Measurements from ENCODE around the gene TMEM198. TPM values are rescaled to one million over a fixed set of nuclear protein-coding genes. Genes with fewer than 3 reads are reported as not detected.

Gene TMEM198
- 0.88 and 1.2 TPM in 2 replicates for total RNA-seq

GRCh38 chr2:219543596-219544358 lies at the start of gene TMEM198, which contains the start of gene CHPF:
TMEM198 (plus strand) TSS chr2:219544028; CDS start chr2:219544728, 700 bp downstream.
CHPF (minus strand) TSS chr2:219543809; CDS start chr2:219543538, 271 bp downstream.

GRCh38 chr2:219498280-219499057 lies 45.4 kb upstream of the TMEM198 start, which contains the start of gene GMPPA:
GMPPA (plus strand) TSS chr2:219498891; CDS start chr2:219499976, 1,085 bp downstream.

GRCh38 chr2:219514196-219514761 lies 29.5 kb upstream of the TMEM198 start, which contains the start of gene ASIC4:
ASIC4 (plus strand) TSS chr2:219514482; CDS start chr2:219514725, 243 bp downstream.

GRCh38 chr2:219571311-219572236 lies 27.7 kb downstream of the TMEM198 start, which contains the start of gene OBSL1:
OBSL1 (minus strand) TSS chr2:219571539; CDS start chr2:219571232, 307 bp downstream.

GRCh38 chr2:219572237-219573001 lies 28.6 kb downstream of the TMEM198 start, which contains the start of gene INHA:
INHA (plus strand) TSS chr2:219572310; CDS start chr2:219572375, 65 bp downstream.

GRCh38 chr2:219597552-219598307 lies 53.9 kb downstream of the TMEM198 start, which contains the start of gene STK11IP:
STK11IP (plus strand) TSS chr2:219597857; CDS start chr2:219598120, 263 bp downstream.

Other genes starting within 250 kb of the TMEM198 start
- gene PTPRN, start 234.6 kb upstream of the TMEM198 start, total RNA-seq, result 66.2 and 67.6 TPM in 2 replicates
- gene RESP18, start 211.3 kb upstream of the TMEM198 start, total RNA-seq, result not detected in 2 replicates
- 52.6 and 57.3 TPM in 2 replicates for gene DNPEP, start 156.1 kb upstream of the TMEM198 start, total RNA-seq
- gene DES, start 125.7 kb upstream of the TMEM198 start, total RNA-seq, result 5.3 and 6.1 TPM in 2 replicates
- gene SPEG, start 109.2 kb upstream of the TMEM198 start, total RNA-seq, result 36.2 and 61.6 TPM in 2 replicates
- gene GMPPA, start 45.1 kb upstream of the TMEM198 start, total RNA-seq, result 52.9 and 67.4 TPM in 2 replicates
- under 0.01 and 0.09 TPM in 2 replicates for gene ASIC4, start 29.5 kb upstream of the TMEM198 start, total RNA-seq
- gene CHPF, start 219 bp upstream of the TMEM198 start, total RNA-seq, result 519 and 687 TPM in 2 replicates
- gene OBSL1, start 27.5 kb downstream of the TMEM198 start, total RNA-seq, result 43.1 and 51.8 TPM in 2 replicates
- 0.55 TPM in 1 of 2 replicates, not detected in the other for gene INHA, start 28.3 kb downstream of the TMEM198 start, total RNA-seq
- gene STK11IP, start 53.8 kb downstream of the TMEM198 start, total RNA-seq, result 13.1 and 15.6 TPM in 2 replicates
- gene SLC4A3, start 83.6 kb downstream of the TMEM198 start, total RNA-seq, result 2.7 and 6.6 TPM in 2 replicates